Measurements from ENCODE around the gene APOA4. TPM values are rescaled to one million over a fixed set of nuclear protein-coding genes. Genes with fewer than 3 reads are reported as not detected.

APOA4 gene
- total and polyA plus RNA-seq, 2 donors (not counting 1 experiment from before 2014, with no cell fraction given): not detected

- no peak overlapping the region for H3K4me3 ChIP-seq (ENCODE audit: control extremely low read depth in 1 of 5, extremely low read depth in 1 of 5, insufficient read depth in 1 of 5, low read depth in 2 of 5, low read length in 4 of 5)
- Mint-ChIP-seq H3K9me3 (ENCODE audit: insufficient read depth) (no peaks in the 10 kb centered on the region), H3K27me3 (no peaks in the 10 kb centered on the region), H3K27ac (no peak overlapping the region), H3K4me1 (peaks cover 27% of the 10 kb centered on the region), H3K4me3 (no peak overlapping the region)
- intact Hi-C loops (cut with micrococcal nuclease): no loop called here
- H3K36me3 ChIP-seq (replicated peaks in 1 of 2; ENCODE audit: control extremely low read depth in 1 of 2, control insufficient read depth in 1 of 2, extremely low read depth in 1 of 2, insufficient read depth in 2 of 2, low read length in 1 of 2): peaks cover 2 to 64% of the 10 kb centered on the region in 2 experiments
- no peak for TF ChIP-seq CTCF (IDR thresholded peaks at IDR 0.05)
- no peak for TF ChIP-seq EZH2 (IDR thresholded peaks at IDR 0.05; ENCODE audit: borderline replicate concordance, insufficient read depth, low read depth, low read length, poor library complexity, severe bottlenecking)
- peaks cover 13% of the 10 kb centered on the region for H3K79me2 ChIP-seq (ENCODE audit: control insufficient read depth, insufficient read depth, low read length)
- H3K27me3 ChIP-seq (replicated peaks in 1 of 4; ENCODE audit: control extremely low read depth in 1 of 4, control insufficient read depth in 3 of 4, insufficient read depth in 4 of 4, low read length in 3 of 4): no peaks in the 10 kb centered on the region
- DNase-seq (no peak), ATAC-seq (ENCODE audit: low read depth) (no peak)
- CTCF ChIA-PET: interaction anchor here (1.9 kb wide), 1 partner anchor 22 kb away, joined by 4 read pairs; no protein-coding TSS in a partner anchor
- H2AFZ ChIP-seq (ENCODE audit: insufficient read depth, low read depth, low read length, poor library complexity, severe bottlenecking): no peak overlapping the region
- no peaks in the 10 kb centered on the region for H3K9me3 ChIP-seq (ENCODE audit: control extremely low read depth in 1 of 3, control insufficient read depth in 2 of 3, insufficient read depth in 1 of 3, low read length in 2 of 3)
- POLR2A ChIA-PET: no interaction called here
- no peak overlapping the region for H3K4me2 ChIP-seq (replicated peaks; ENCODE audit: low read depth, low read length, poor library complexity, severe bottlenecking)
- no peak overlapping the region for H3K9ac ChIP-seq (ENCODE audit: low read length)
- H3K27ac ChIP-seq (ENCODE audit: low read length in 2 of 2): no peak overlapping the region
- H3K4me1 ChIP-seq (ENCODE audit: control insufficient read depth in 2 of 2, insufficient read depth in 2 of 2, low read length in 2 of 2): peaks cover 17 to 25% of the 10 kb centered on the region in 2 donors
- peaks cover 44% of the 10 kb centered on the region for H4K20me1 ChIP-seq (ENCODE audit: control insufficient read depth, insufficient read depth, low read length, poor library complexity, severe bottlenecking)
- WGBS (ENCODE audit: insufficient coverage): 97% methylated on average over 7 of the region's 7 CpGs
Measured at GRCh38 chr11:116857936-116858335, 34.8 kb upstream of the APOA4 start.

GRCh38 chr11:116857316-116857715, 34.2 kb upstream of the APOA4 start:
- ChIA-PET POLR2A (no interaction called here), CTCF (interaction anchor here (0.8 to 2.1 kb wide), 2 partner anchors 23 to 249 kb away, joined by 4 to 7 read pairs; no protein-coding TSS in a partner anchor)
- H3K27ac Mint-ChIP-seq: no peak overlapping the region
- no peaks in the 10 kb centered on the region for H3K9me3 Mint-ChIP-seq (ENCODE audit: insufficient read depth)
- H3K27me3 Mint-ChIP-seq: no peaks in the 10 kb centered on the region
- H3K4me3 ChIP-seq (ENCODE audit: control extremely low read depth in 1 of 5, extremely low read depth in 1 of 5, insufficient read depth in 1 of 5, low read depth in 2 of 5, low read length in 4 of 5): no peak overlapping the region
- H3K36me3 ChIP-seq (replicated peaks in 1 of 2; ENCODE audit: control extremely low read depth in 1 of 2, control insufficient read depth in 1 of 2, extremely low read depth in 1 of 2, insufficient read depth in 2 of 2, low read length in 1 of 2): peaks cover 2 to 58% of the 10 kb centered on the region in 2 experiments
- H3K9ac ChIP-seq (ENCODE audit: low read length): no peak overlapping the region
- ATAC-seq (ENCODE audit: low read depth) (no peak), DNase-seq (no peak)
- WGBS (ENCODE audit: insufficient coverage): no CpG with 5 or more reads among the region's 2 CpGs
- TF ChIP-seq CTCF (IDR thresholded peaks at IDR 0.05): no peak
- TF ChIP-seq EZH2 (IDR thresholded peaks at IDR 0.05; ENCODE audit: borderline replicate concordance, insufficient read depth, low read depth, low read length, poor library complexity, severe bottlenecking): no peak
- peaks cover 13% of the 10 kb centered on the region for H3K79me2 ChIP-seq (ENCODE audit: control insufficient read depth, insufficient read depth, low read length)
- H3K27me3 ChIP-seq (replicated peaks in 1 of 4; ENCODE audit: control extremely low read depth in 1 of 4, control insufficient read depth in 3 of 4, insufficient read depth in 4 of 4, low read length in 3 of 4): no peaks in the 10 kb centered on the region
- no peak overlapping the region for H2AFZ ChIP-seq (ENCODE audit: insufficient read depth, low read depth, low read length, poor library complexity, severe bottlenecking)
- intact Hi-C loops (cut with micrococcal nuclease): no loop called here
- H3K27ac ChIP-seq (ENCODE audit: low read length in 2 of 2): no peak overlapping the region
- no peak overlapping the region for H3K4me3 Mint-ChIP-seq
- no peaks in the 10 kb centered on the region for H3K9me3 ChIP-seq (ENCODE audit: control extremely low read depth in 1 of 3, control insufficient read depth in 2 of 3, insufficient read depth in 1 of 3, low read length in 2 of 3)
- H4K20me1 ChIP-seq (ENCODE audit: control insufficient read depth, insufficient read depth, low read length, poor library complexity, severe bottlenecking): peaks cover 51% of the 10 kb centered on the region
- H3K4me1 ChIP-seq (ENCODE audit: control insufficient read depth in 2 of 2, insufficient read depth in 2 of 2, low read length in 2 of 2): peaks cover 23 to 31% of the 10 kb centered on the region in 2 donors
- peaks cover 33% of the 10 kb centered on the region for H3K4me1 Mint-ChIP-seq
- no peak overlapping the region for H3K4me2 ChIP-seq (replicated peaks; ENCODE audit: low read depth, low read length, poor library complexity, severe bottlenecking)
